ENCODE measurements around the gene ATF7IP. TPM values are rescaled to one million over a fixed set of nuclear protein-coding genes. Genes with fewer than 3 reads are reported as not detected.

Gene ATF7IP
- total RNA-seq, 1 donor, result 33.2 TPM

DNA sequence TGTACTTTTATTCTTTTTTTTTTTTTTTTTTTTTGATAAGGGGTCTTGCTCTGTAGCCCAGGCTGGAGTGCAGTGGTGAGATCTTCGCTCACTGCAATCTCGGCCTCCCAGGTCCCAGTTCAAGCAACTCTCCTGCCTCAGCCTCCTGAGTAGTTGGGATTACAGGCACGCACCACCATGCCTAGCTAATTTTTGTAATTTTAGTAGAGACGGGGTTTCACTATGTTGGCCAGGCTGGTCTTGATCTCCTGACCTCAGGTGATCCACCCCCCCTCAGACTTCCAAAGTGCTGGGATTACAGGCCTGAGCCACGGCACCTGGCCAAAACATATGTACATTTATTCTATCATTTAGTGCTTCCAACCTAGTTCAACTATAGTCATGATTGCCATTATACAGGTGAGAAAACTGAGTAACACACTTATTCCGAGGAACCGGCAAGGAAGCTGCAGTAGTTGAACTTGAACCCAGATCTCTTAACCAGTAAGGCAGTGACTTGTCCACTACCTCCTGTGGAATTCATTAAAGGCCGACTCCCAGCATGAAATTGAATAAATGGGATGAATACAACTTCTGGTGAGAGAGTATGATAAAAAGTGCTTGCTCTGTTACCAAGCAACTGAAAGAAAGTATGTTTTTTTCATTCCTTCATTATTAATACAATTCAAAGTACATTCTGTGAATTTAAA, 755 bp upstream of the ATF7IP start:
- peak overlapping the region; percentile 85 for H3K4me3 ChIP-seq (ENCODE audit: low read depth, low read length)
- TF ChIP-seq, protein P1, sequence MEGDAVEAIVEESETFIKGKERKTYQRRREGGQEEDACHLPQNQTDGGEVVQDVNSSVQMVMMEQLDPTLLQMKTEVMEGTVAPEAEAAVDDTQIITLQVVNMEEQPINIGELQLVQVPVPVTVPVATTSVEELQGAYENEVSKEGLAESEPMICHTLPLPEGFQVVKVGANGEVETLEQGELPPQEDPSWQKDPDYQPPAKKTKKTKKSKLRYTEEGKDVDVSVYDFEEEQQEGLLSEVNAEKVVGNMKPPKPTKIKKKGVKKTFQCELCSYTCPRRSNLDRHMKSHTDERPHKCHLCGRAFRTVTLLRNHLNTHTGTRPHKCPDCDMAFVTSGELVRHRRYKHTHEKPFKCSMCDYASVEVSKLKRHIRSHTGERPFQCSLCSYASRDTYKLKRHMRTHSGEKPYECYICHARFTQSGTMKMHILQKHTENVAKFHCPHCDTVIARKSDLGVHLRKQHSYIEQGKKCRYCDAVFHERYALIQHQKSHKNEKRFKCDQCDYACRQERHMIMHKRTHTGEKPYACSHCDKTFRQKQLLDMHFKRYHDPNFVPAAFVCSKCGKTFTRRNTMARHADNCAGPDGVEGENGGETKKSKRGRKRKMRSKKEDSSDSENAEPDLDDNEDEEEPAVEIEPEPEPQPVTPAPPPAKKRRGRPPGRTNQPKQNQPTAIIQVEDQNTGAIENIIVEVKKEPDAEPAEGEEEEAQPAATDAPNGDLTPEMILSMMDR (IDR thresholded peaks at IDR 0.05; ENCODE audit: insufficient read depth, low read depth, low read length), result no peak
- no peak for DNase-seq (ENCODE audit: low read depth)

DNA sequence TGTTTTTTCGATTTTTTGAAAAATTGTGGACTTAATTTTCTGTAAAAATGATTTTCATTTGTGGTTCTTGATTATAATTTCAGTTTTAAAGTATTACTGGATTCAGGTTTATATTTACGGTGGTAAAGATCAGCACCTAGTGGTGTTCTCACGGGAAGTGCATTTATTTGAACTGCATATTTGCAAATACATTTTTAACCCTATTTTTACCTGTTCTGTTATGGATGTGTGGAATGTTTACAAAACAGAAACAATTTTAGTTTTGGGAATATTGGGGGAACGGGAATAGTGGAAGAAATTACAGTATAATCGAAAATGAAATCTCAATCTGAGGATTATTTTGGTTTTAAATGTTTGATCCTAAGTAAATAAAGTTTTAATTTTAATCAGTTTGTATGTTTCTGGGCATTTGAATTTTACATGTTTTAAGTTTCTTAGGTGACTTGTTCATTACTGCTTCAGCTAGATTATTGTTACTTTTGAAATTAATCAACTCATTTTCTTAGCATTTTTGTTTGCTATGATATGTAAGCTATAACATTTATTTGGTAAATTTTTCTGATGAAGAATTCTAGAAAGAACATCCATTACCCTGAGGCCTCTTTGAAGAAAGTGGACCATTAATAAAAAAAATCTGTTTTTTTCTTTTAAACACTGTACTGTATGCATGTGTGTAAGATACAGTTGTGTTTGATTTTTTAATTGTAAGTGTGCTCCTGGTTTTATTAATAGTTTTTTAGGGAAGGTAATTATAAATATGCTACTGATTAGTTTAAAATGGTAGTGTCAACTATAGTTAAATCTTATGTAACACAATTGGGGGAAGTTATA, 942 bp downstream of the ATF7IP start:
- DNase-seq (ENCODE audit: low read depth), result peak; percentile 53
- H3K4me3 ChIP-seq (ENCODE audit: low read depth, low read length), result peak overlapping the region; percentile 85
- TF ChIP-seq, protein P1 (IDR thresholded peaks at IDR 0.05; ENCODE audit: insufficient read depth, low read depth, low read length), result peak; percentile 30

DNA sequence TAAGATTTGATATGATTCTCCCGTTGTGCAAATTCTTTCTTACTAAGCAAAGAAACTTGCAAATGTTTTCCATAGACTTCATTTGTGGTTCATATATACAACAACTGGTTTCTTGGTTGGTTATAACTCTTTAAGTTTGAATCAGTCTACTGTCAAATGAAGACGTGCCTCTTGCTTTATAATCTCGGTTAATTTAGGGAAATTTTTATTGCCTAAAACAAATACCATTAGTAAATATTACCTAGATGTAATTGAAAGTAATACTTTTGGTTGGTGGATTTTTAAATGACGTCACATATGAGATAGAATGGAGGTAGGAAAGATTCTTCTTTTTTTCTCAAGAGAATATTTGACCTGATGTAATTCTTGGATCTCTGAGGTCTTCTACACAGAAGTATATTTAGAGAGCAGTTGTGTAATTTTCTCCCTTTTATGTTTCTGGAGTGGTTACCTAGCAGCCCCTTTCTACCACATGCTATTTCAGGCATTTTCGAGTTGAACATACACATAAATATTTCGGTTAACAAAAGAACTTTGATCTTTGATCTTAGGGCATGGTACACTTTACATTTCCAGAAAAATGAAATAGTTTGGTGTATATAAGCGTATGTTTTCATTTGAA, 1.7 kb downstream of the ATF7IP start:
- TF ChIP-seq, protein P1 (IDR thresholded peaks at IDR 0.05; ENCODE audit: insufficient read depth, low read depth, low read length), result no peak
- peak overlapping the region; percentile 85 for H3K4me3 ChIP-seq (ENCODE audit: low read depth, low read length)
- DNase-seq (ENCODE audit: low read depth), result peak; percentile 64

DNA sequence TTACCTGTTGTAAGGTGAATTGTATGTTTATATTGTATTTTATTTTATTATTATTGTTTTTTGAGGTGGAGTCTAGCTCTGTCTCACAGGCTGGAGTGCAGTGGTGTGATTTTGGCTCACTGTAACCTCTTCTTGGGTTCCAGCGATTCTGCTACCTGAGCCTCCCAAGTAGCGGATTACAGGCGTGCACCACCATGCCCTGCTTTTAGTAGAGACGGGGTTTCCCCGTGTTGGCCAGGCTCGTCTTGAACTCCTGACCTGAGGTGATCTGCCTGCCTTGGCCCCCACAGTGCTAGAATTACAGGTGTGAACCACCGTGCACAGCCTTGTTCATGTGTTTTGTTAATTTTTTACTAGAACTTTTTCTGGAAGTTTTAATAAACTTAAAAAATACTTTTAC, 3.8 kb downstream of the ATF7IP start:
- no peak overlapping the region for H3K4me3 ChIP-seq (ENCODE audit: low read depth, low read length)
- TF ChIP-seq, protein P1 (IDR thresholded peaks at IDR 0.05; ENCODE audit: insufficient read depth, low read depth, low read length), result no peak
- no peak for DNase-seq (ENCODE audit: low read depth)

DNA sequence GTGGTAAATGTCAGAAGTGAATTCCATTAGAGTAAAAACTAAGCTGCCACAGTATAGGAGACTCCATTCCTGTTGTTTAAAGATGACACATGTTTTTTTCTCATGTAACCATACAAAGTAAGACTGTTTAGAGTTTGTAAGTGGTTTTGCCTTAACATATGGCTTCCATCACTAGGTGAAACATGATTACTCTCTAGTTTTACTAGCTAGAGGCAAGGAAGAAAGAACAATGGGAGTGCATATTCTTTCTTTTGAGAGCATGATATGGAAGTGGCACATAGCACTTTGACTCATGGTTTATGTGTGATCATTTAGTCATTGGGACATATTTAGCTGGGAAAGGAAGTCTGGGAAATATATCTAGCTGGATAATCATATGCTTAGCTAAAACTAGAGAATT, 7.7 kb downstream of the ATF7IP start:
- no peak overlapping the region for H3K4me3 ChIP-seq (ENCODE audit: low read depth, low read length)
- TF ChIP-seq, protein P1 (IDR thresholded peaks at IDR 0.05; ENCODE audit: insufficient read depth, low read depth, low read length), result no peak
- DNase-seq (ENCODE audit: low read depth), result peak; percentile 53

DNA sequence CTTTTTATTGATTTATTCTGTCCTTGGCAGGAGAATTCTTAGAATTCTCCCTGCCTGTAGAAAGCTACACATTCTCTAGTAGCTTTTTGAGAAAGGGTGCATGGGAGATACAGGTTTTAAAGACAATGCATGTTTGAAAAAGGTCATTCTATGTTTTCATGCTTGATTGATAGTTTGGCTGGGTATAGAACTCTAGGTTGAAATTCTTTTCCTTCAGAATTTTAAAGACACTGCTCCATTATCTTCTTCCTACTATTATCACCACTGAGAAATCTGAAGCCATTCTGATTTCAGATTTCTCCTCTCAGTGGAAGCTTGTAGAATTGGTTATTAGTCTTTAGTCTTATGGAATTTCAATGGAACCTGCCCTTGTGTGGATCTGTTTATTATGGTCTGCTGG, 14.0 kb downstream of the ATF7IP start:
- no peak for DNase-seq (ENCODE audit: low read depth)
- H3K4me3 ChIP-seq (ENCODE audit: low read depth, low read length), result no peak overlapping the region
- TF ChIP-seq, protein P1 (IDR thresholded peaks at IDR 0.05; ENCODE audit: insufficient read depth, low read depth, low read length), result no peak

Measured in fibroblast of villous mesenchyme (primary cell).